ENCODE measurements around the gene GAK.

The GAK gene

DNA sequence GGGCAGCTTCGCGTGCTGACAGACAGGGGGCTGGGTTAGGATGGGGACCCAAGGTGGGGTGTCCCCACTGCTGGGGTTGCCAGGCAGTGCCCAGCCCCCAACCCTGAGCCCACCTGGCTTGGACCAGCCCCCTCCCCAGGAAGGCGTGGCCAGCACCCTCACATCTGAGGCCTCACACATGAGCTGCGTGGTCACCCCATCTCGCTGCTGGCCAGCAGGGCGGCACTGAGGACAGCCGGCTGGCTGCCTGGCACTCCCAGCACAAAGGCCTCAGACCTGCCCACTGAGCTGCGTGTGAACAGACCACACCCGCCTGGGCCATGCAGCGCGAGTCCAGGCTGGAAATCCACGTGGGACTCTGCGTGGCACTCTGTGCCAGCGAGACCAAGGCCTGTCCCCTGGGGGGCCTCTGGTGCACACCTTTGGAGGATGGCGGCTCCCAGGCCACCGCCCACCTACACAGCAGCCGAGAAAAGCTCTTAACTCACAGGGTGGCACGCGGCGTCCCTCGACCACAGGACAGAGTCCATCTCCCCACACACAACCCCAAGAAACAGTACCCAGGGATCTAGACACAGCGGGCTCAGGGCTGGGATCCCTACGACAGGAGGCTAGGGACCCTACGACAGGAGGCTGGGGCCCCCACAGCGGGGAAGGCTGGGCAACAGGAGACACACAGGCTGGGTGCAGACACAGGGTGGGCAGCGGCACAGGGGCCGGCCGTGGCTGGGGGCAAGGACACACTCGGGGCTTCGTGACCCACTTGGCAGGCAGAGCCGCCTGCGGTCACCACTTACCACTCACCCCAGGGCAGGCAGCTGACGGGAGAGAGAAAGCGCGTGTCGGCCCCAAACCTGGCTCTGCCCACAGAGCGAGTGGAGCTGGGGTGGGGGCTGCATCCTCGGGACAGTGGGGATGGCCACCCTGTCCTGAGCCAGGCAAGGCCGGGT is 31.4 kb upstream of the GAK start:
- no peak for DNase-seq

- no peak for DNase-seq
Observed at GRCh38 chr4:962231-963208, 30.4 kb upstream of the GAK start.

DNA sequence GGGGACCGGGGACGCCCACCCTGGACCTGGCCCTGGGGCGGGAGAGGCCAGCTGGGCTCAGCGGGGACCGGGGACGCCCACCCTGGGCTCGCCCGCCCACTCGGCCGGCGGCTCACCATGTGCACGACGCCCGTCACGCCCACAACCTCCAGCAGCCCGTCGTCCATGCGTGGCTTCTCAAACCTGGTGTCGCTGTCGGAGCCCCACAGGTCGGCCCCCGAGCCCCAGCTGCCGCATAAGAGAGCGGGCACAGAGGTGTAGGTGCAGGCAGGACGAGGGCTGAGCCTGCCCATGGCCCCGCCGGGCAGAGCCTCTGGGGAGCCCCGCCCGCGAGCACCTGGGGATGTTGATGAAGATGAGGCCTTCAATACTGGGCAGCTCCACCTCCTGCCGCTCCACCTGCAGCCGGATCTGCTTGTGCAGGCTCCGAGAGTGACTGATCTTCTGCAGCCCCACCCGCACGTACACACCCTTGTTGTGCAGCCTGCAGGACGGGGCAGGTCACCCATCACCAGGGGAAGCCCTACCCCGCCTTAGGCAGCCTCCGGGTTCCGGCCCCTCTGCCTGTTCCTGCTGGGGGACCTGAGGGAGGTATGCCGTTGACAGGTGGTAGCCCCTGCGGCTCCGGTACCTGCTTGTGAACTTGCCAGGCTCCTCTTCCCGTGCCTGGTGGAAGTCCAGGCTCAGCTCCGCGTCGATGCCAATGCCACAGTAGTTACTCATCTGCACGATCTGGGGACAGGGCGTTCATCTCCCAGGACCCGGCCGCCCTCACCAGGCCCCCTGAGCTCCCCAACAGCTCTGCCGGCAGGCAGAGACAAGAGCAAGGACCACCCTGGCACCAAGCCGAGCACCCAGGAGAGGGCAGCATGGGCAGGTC is 29.5 kb upstream of the GAK start:
- DNase-seq: no peak

GRCh38 chr4:960636-961350 is 28.7 kb upstream of the GAK start:
- no peak for DNase-seq

DNA sequence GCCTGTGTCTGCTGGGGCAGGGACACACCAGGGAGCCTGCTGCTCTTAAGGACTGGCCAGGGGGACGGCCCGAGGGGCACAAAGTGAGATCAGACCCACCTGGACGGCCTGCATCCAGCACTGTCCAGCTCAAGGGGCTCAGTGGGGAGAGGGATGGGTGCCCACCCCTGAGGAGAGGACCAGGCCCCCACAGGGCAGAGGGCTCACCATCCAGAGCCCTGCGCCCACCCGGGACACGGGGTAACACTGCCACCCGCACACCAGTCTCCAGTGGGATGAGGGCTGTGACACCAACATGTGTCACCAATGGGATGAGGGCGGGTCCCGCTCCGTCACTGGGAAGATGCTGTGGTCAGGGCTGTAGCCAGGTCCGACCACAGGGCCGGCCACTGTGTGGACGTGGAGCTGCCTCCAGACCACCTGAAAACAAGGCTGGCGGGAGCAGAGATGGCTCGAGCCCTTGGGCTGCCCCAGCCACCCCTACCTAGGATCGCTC is 28.1 kb upstream of the GAK start:
- DNase-seq: no peak

GRCh38 chr4:959338-960139 is 27.4 kb upstream of the GAK start:
- DNase-seq: no peak

GRCh38 chr4:958696-959337 is 26.7 kb upstream of the GAK start:
- no peak for DNase-seq

- no peak for DNase-seq
Observed at GRCh38 chr4:958314-958665, 26.2 kb upstream of the GAK start.

DNA sequence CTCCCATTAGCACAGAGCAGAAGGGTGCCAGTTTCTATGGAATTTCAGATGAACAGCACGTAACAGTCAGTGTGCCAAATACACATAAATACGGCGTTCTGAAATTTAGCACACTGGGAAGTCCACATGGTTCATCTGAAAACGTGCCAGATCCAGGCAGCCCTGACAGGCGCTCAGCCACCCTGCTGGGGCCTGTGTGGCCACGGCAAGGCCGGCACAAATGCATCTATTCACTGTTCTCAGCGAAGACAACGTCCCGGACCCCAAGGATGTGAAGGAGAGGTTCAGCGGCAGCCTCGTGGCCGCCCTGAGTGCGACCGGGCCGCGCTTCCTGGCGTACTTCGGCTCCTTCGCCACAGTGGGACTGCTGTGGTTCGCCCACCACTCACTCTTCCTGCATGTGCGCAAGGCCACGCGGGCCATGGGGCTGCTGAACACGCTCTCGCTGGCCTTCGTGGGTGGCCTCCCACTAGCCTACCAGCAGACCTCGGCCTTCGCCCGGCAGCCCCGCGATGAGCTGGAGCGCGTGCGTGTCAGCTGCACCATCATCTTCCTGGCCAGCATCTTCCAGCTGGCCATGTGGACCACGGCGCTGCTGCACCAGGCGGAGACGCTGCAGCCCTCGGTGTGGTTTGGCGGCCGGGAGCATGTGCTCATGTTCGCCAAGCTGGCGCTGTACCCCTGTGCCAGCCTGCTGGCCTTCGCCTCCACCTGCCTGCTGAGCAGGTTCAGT is 25.6 kb upstream of the GAK start:
- no peak for DNase-seq

DNA sequence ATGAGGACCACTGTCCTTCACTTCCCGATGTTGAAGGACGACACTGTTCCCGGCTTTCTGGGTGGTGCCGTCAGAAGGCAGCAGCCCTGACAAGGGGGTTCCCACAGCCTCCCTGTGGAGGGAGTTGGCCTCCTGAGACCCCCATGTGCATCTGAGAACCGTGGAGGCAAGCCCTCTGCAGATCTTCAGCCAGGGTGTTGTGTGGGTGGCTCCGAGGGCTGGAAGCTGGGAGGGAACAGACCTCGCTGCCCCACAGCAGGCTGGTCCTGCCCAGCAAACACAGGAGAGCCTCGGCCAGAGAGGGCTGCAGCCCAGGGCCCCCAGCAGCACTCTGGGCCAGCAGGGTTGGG is 25.1 kb upstream of the GAK start:
- no peak for DNase-seq

DNA sequence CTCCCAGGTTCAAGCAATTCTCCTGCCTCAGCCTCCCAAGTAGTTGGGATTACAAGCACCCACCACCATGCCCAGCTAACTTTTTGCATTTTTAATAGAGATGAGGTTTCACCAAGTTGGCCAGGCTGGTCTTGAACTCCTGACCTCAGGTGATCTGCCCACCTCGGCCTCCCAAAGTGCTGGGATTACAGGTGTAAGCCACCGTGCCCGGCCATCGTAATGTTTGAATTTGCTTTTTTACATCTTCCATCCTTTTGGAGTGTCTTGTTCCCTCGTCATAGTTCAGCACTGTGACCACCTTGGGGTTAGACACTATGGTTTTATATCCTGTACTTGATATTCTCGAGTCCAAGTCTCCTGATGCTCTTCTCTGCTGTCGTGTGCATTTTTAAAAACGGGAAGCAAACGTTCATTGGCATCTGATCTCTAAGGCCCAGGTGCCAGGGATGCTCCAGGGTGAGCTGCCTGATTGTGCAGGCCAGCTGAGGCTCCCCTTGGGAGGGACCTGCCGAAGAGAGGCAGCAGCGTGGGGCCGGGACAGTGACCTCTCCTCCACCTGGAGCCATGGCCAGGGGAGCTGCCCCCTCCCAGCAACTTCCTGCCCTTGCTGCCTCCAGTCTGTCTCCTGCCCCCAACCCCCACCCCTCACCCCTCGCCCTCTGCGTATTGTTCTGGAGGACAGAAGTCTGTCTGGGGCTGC is 24.6 kb upstream of the GAK start:
- no peak for DNase-seq

DNA sequence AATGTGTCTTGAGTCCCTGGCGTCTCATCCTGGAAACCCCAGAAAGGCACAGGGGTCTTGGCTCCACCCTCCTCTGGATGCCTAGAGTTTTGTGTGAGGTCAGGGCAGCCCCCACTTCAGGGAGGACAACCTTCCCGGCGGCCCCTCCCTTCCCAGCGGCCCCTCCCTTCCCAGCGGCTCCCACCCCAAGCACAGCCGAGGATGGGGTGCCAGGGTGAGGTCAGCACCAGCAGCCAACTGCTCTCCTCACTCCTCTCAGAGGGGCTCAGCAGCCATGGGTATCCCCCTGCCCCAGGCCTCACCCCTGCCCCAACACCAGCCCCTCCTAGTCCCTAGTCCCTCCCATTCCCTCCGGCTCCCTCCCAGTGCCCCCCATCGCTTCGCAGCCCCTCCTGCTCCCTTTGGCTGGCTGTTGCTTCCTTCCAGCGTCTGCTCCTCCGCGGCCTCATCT is 23.8 kb upstream of the GAK start:
- no peak for DNase-seq

GRCh38 chr4:955161-955921 is 23.2 kb upstream of the GAK start:
- no peak for DNase-seq

DNA sequence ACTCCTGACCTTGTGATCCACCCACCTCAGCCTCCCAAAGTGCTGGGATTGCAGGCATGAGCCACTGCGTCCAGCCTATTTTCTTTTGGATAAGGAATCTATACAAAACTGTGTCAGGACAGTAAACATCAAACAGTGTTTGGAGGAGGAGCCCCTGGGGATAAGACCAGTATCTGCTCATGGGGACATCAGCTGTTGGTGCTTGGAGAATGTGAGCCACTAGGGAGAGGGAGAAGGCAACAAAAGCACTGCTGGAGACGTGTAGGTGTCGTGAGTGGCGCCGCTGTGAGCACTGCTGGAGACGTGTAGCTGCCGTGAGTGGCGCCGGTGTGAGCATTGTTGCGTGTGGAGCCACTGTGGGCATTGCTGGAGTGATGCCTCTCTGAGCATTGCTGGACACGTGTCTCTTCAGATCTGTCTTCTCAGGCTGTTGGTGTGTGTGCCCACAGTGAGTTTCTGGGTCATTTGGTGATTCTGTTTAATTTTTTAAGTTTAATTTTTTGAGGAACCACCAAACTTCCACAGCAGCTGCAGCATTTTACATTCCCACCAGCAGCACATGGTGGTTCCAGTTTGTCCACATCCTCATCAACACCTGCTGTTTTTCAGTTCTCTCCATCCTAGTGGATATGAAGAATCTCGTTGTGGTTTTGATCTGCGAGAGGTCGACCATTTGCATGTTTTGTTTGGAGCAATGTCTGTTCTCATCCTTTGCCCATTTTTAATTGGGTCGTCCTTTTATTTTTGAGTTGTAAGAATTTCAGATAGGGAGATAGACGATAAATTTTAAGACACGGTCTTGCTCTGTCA is 22.3 kb upstream of the GAK start:
- no peak for DNase-seq

- no peak for DNase-seq
Observed at GRCh38 chr4:953574-953915, 21.4 kb upstream of the GAK start.

- DNase-seq: no peak
Observed at GRCh38 chr4:952881-953573, 20.9 kb upstream of the GAK start.
